ENCODE measurements around the gene PLB1.

Gene PLB1

DNA sequence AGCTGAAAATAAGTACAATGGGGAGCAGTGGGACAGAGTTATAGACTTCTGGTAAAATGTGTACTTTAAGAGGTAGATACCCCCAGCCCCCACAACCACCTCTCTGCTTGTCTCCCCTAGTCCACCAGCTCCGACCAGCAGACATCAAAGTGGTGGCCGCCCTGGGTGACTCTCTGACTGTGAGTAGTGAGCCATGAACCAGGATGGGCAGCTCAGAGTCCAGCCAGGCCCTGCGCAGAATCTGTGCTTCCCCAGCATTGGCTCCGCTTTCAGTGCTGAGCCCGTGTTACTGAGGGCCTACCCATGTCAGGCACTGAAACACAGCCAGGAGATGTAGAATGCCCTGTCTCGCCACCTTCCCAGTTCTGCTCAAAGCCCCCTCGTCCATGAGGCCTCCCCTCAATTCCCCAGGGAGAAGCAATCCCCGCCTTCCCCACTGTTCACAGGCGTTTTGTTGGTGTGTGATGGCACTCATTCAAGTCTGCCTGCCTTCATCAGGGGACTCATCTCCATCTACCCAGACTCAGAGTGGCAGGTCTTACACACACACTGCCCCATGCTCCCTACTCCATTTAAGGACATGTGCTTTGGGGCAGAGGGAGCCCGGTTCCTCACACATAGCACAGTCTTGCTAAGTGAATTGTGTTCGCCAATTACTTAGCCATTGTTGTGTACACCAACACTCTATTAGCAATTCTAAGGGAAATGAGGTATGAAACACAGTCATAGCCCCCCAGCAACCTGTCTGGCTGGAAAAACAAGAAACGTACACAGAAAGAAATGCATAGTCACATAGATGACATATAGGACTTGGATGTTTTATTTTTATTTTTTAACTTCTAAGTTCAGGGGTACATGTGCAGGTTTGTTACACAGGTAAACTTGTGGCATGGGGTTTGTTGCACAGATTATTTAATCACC is 122.6 kb downstream of the PLB1 start:
- POLR2A ChIA-PET: no interaction called here
- H3K4me3 ChIP-seq (ENCODE audit: low read depth, low read length): no peak overlapping the region
- TF ChIP-seq, protein P1, sequence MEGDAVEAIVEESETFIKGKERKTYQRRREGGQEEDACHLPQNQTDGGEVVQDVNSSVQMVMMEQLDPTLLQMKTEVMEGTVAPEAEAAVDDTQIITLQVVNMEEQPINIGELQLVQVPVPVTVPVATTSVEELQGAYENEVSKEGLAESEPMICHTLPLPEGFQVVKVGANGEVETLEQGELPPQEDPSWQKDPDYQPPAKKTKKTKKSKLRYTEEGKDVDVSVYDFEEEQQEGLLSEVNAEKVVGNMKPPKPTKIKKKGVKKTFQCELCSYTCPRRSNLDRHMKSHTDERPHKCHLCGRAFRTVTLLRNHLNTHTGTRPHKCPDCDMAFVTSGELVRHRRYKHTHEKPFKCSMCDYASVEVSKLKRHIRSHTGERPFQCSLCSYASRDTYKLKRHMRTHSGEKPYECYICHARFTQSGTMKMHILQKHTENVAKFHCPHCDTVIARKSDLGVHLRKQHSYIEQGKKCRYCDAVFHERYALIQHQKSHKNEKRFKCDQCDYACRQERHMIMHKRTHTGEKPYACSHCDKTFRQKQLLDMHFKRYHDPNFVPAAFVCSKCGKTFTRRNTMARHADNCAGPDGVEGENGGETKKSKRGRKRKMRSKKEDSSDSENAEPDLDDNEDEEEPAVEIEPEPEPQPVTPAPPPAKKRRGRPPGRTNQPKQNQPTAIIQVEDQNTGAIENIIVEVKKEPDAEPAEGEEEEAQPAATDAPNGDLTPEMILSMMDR (IDR thresholded peaks at IDR 0.05; ENCODE audit: insufficient read depth, low read length, missing control alignments): no peak
- no peak for DNase-seq (ENCODE audit: low read depth, low spot score)
- CTCF ChIA-PET: interaction anchor here (0.7 to 3.9 kb wide), 6 partner anchors 8 to 134 kb away, joined by 4 to 32 read pairs (median 4); partner anchors contain the start of gene PPP1CB

DNA sequence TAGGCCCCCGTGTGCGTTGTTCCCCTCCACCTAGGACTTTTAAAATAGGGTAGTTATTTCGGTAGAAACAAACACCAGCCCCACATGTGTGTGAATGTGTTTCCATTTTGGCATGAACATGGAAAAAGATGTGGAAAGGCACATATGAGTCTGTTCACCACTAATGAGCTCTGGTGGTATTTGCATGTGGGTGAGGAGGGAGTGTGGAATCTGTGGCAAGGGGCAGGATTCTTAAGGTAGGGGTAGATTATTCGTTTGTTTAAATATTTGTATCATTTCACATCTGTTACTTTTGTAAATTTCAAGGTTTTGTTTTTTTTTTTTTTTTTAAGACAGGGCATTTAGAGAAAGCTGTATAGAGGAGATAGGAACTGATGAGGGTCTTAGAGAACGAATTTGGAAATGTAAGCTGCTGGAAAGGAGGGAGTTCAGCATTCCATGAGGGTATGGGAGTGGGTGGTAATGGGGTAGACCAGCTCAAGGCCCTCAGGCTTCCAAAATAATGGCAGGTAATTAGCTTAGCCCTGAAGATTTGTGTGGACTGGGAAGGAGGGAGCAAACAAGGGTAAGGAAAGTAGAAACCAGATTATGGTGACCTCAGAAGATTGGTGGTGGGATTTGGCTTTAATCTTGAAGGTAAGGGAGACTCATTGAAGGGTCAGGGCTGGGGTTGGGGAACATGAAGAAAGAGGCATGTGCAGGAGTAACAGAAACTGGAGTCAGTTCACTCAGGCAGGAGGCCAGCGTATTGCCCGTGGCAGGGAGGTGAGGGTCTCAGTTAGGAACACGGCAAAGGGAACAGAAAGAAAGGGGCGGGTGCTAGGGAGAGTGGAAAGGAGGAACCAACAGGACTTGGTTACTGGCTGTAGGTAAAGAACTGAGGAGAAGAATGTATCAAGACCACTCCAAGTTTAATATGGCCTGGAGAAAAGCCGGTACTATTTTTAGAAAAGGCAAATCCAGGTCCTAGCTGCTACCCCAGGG is 123.6 kb downstream of the PLB1 start:
- CTCF ChIA-PET: interaction anchor here (0.7 to 1.0 kb wide), 2 partner anchors 9 to 25 kb away, joined by 4 read pairs; no protein-coding TSS in a partner anchor
- POLR2A ChIA-PET: no interaction called here
- H3K4me3 ChIP-seq (ENCODE audit: low read depth, low read length): no peak overlapping the region
- TF ChIP-seq, protein P1 (IDR thresholded peaks at IDR 0.05; ENCODE audit: insufficient read depth, low read length, missing control alignments): no peak
- DNase-seq (ENCODE audit: low read depth, low spot score): no peak

DNA sequence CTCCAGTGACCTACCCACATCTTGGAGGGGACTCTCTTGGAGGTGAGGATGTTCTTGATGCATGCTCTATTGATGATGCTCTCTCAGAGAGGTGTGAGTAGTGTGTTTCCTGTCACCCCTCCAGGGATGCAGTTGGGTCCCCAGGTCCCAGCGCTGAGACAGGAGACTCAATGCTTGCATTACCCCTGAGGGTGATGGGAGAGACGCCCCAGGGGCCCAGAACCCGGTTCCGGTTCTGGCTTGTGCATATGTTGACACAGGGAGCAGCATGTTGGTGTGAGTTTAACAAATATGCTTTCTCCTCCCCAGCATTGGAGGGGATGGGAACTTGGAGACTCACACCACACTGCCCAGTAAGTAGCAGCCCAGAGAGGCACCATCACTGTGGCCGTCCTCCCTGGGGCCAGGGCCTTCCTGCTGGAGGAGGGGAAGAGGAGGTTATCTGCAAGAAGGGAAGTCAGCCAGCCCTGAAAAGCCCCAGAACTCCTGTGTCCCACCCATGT is 124.5 kb downstream of the PLB1 start:
- TF ChIP-seq, protein P1 (IDR thresholded peaks at IDR 0.05; ENCODE audit: insufficient read depth, low read length, missing control alignments): no peak
- ChIA-PET POLR2A (no interaction called here), CTCF (no interaction called here)
- no peak for DNase-seq (ENCODE audit: low read depth, low spot score)
- no peak overlapping the region for H3K4me3 ChIP-seq (ENCODE audit: low read depth, low read length)

DNA sequence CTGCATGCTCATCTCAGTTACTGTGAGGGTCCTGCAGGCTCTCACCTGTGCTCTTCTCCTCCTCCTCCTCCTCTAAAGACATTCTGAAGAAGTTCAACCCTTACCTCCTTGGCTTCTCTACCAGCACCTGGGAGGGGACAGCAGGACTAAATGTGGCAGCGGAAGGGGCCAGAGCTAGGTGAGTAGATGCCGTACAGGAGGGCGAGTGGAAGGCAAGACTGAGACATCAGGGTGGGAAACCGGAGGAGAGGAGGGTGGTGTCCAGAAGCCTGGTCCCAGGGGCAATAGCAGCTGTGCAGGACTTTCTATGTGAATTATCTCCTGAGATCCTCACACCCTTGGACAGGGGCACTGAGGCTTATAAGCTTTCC is 124.9 kb downstream of the PLB1 start:
- CTCF ChIA-PET: interaction anchor here (1.1 to 2.1 kb wide), 2 partner anchors 14 to 26 kb away, joined by 3 to 11 read pairs; no protein-coding TSS in a partner anchor

DNA sequence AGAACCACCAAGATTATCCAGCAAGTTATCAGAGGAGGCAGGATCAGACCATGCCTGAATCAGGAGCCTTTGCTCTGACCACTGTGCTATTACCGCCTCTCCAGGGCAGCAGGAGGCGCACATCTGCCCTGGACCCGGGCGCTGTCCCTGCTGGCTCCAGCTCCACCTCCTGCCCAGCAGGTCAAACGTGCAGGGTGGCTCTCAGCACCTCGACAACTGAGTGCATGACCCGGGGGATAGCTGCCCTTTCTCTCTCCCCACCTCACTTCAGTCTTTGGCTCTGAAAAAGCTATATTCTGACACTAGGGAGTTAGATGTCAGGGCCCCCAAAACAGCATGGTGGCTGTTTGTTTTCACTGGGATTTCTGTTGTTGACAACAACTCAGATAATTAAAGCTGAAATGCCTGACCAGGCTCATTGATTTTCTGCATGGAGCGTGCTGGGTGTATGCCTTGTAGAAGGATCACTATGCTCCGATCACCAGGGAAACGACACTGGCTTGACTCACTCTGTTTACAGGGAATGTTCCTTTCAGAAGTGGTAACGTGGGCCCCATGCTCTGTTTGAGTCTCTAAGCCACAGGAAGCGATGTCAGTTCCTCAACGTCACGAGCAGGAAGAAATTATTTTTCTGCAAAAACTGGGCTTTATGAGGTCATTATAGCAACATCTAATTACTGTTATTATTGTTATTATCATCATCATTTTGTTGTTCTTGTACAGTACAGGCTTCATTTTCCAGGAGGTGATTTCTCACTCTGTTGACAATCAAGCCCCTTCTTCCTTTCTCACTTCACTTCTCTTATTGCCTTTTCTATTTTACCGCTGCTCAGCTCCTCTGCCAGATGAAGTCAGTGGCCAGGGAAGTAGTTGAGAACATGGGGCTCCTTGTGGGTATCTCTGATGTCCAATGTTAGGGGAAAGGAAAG is 125.6 kb downstream of the PLB1 start:
- ChIA-PET CTCF (interaction anchor here (1.1 to 2.5 kb wide), 4 partner anchors 9 to 55 kb away, joined by 3 to 11 read pairs (median 6); no protein-coding TSS in a partner anchor), POLR2A (no interaction called here)
- TF ChIP-seq, protein P1 (IDR thresholded peaks at IDR 0.05; ENCODE audit: insufficient read depth, low read length, missing control alignments): peak; percentile 18
- DNase-seq (ENCODE audit: low read depth, low spot score): no peak
- H3K4me3 ChIP-seq (ENCODE audit: low read depth, low read length): no peak overlapping the region

More for the DNA sequence above, 124.9 kb downstream of the PLB1 start:
- TF ChIP-seq, protein P1 (IDR thresholded peaks at IDR 0.05; ENCODE audit: insufficient read depth, low read length, missing control alignments): no peak
- DNase-seq (ENCODE audit: low read depth, low spot score): no peak
- POLR2A ChIA-PET: no interaction called here
- no peak overlapping the region for H3K4me3 ChIP-seq (ENCODE audit: low read depth, low read length)

All from AG04449 (cell line).